PC-3 (cell line): Measurements from ENCODE around the gene AMELY.
"Not testable (repeated sequence)": the region's sequence is repeated elsewhere in the genome, so short reads cannot be mapped to it uniquely, and the experiment has no call there.

Experiments
- EZH2phosphoT487 ChIP-seq: fragments of 300-600 bp; sonication (generic); IDR thresholded peaks from 2 replicates; pipeline ENCODE4 v1.6.1; 2018; ENCODE audit warnings: mild to moderate bottlenecking, antibody characterized with exemption, low read length, borderline replicate concordance
- TF ChIP-seq, protein P1 (sequence below): fragments of 300-600 bp; sonication (generic); conservative IDR thresholded peaks from 2 replicates; pipeline ENCODE4 v1.5.1; 2017; ENCODE audit warnings: antibody characterized with exemption, low read depth, mild to moderate bottlenecking, low read length

DNA sequence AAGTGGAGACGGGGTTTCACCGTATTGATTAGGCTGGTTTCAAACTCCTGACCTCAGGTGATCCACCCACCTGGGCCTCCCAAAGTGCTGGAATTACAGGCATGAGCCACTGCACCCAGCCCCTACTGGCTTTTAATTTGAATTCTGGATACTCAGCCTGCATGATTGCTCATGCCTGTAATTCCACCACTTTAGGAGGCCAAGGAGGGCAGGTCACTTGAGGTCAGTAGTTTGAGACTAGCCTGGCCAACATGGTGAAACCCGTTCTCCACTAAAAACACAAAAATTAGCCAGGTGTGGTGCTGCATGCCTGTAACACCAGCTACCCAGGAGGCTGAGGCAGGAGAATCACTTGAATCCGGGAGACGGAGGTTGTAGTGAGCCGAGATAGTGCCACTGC is 3.5 kb downstream of the AMELY start:
- not testable (repeated sequence) for TF ChIP-seq EZH2phosphoT487
- TF ChIP-seq, protein P1, sequence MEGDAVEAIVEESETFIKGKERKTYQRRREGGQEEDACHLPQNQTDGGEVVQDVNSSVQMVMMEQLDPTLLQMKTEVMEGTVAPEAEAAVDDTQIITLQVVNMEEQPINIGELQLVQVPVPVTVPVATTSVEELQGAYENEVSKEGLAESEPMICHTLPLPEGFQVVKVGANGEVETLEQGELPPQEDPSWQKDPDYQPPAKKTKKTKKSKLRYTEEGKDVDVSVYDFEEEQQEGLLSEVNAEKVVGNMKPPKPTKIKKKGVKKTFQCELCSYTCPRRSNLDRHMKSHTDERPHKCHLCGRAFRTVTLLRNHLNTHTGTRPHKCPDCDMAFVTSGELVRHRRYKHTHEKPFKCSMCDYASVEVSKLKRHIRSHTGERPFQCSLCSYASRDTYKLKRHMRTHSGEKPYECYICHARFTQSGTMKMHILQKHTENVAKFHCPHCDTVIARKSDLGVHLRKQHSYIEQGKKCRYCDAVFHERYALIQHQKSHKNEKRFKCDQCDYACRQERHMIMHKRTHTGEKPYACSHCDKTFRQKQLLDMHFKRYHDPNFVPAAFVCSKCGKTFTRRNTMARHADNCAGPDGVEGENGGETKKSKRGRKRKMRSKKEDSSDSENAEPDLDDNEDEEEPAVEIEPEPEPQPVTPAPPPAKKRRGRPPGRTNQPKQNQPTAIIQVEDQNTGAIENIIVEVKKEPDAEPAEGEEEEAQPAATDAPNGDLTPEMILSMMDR: not testable (repeated sequence)
